IPS-18a (cell line): Measurements from ENCODE around the gene PPP1R16B.
"Not testable (repeated sequence)": the region's sequence is repeated elsewhere in the genome, so short reads cannot be mapped to it uniquely, and the experiment has no call there.

Experiments used
- H3K27ac ChIP-seq: one replicate; pipeline ENCODE4 v1.5.1; 2013; ENCODE audit warnings: low read length
- H3K27me3 ChIP-seq: one replicate; pipeline ENCODE4 v1.6.1; 2013; ENCODE audit warnings: mild to moderate bottlenecking, low read length; ENCODE audit not compliant: control insufficient read depth, insufficient read depth
- H3K36me3 ChIP-seq: one replicate; pipeline ENCODE4 v1.6.1; 2013; ENCODE audit warnings: low read depth, low read length; ENCODE audit not compliant: control insufficient read depth
- H3K4me1 ChIP-seq: one replicate; pipeline ENCODE4 v1.6.1; 2013; ENCODE audit warnings: low read depth, low read length; ENCODE audit not compliant: control insufficient read depth
- H3K4me3 ChIP-seq: one replicate; pipeline ENCODE4 v1.5.1; 2013; ENCODE audit warnings: low read length
- H3K9ac ChIP-seq: one replicate; pipeline ENCODE4 v1.6.1; 2013; ENCODE audit warnings: mild to moderate bottlenecking, low read length, moderate library complexity
- H3K9me3 ChIP-seq: one replicate; pipeline ENCODE4 v1.6.1; 2013; ENCODE audit warnings: low read depth, low read length; ENCODE audit not compliant: control insufficient read depth

PPP1R16B gene

GRCh38 chr20:38771621-38772020, 33.9 kb upstream of the PPP1R16B start:
- H3K27ac ChIP-seq: no peak overlapping the region
- H3K4me1 ChIP-seq: no peaks in the 10 kb centered on the region
- H3K36me3 ChIP-seq: peaks cover 52% of the 10 kb centered on the region
- no peak overlapping the region for H3K4me3 ChIP-seq
- H3K27me3 ChIP-seq: no peaks in the 10 kb centered on the region
- H3K9ac ChIP-seq: no peak overlapping the region
- H3K9me3 ChIP-seq: no peaks in the 10 kb centered on the region

- Histone ChIP-seq H3K9ac (no peak overlapping the region), H3K9me3 (no peaks in the 10 kb centered on the region), H3K4me1 (no peaks in the 10 kb centered on the region), H3K27ac (no peak overlapping the region), H3K36me3 (peaks cover 35% of the 10 kb centered on the region), H3K27me3 (no peaks in the 10 kb centered on the region), H3K4me3 (no peak overlapping the region)
Measured at GRCh38 chr20:38774167-38774566, 31.3 kb upstream of the PPP1R16B start.

GRCh38 chr20:38776363-38776762, 29.1 kb upstream of the PPP1R16B start:
- H3K9me3 ChIP-seq: no peaks in the 10 kb centered on the region
- H3K4me1 ChIP-seq: peaks cover 13% of the 10 kb centered on the region
- no peak overlapping the region for H3K4me3 ChIP-seq
- no peak overlapping the region for H3K27ac ChIP-seq
- no peaks in the 10 kb centered on the region for H3K27me3 ChIP-seq
- H3K36me3 ChIP-seq: peaks cover 25% of the 10 kb centered on the region
- H3K9ac ChIP-seq: no peak overlapping the region

DNA sequence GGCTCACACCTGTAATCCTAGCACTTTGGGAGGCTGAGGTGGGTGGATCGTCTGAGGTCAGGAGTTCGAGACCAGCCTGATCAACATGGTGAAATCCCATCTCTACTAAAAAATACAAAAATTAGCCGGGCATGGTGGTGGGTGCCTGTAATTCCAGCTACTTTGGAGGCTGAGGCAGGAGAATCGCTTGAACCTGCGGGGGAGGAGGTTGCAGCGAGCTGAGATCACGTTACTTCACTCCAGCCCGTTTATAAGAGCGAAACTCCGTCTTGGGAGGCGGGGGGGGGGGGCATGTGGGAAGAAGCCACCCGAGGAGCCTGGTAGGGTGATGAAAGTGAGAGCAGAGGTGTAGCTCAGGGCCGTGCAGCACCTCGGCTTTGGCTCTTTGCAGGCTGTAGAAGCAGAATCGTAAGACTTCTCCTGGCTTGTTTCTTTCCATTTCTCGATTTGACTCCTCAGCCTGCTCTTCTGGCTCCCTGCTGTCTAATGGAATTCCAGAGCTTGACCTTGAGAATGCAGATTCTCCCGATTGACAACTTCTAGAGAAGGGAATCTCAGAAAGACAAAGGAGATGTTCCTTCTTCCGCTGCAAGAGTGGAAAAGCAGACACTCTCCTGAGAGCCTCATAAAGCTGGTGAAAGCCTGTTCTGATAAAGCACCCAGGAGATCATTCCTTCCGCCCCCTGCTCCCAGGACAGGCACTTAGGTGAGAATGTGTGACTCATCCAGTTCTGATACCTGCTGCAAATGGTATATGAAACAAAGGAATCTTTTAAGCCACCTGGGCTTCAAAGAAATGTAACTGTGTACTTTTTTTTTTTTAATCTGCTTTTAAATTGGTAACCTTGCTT, 26.0 kb upstream of the PPP1R16B start:
- Histone ChIP-seq H3K4me1 (peaks cover 13% of the 10 kb centered on the region), H3K27ac (peak overlapping the region; percentile 16), H3K9ac (peak overlapping the region; percentile 56), H3K36me3 (peaks cover 2% of the 10 kb centered on the region), H3K4me3 (peak overlapping the region; percentile 24), H3K9me3 (no peaks in the 10 kb centered on the region), H3K27me3 (no peaks in the 10 kb centered on the region)

DNA sequence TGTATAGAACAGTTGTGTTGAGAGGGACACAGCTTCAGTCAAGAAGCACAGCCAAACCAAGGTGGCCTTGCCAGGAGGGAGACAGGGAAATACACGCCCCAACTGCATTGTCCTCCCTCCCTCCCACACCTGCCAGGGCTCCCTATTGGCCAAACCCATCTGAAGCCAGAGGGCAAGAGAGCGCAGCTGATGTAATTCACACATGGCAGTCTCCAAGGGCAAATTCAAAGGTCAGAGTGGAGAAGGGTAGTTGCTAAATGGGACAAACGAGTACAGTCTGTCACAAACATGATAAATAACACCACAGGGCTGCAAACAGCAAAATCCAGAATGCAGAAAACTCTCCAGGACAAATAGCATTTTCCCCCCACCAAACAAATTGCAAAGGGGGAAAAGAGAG, 23.2 kb upstream of the PPP1R16B start:
- H3K4me3 ChIP-seq: no peak overlapping the region
- H3K27me3 ChIP-seq: no peaks in the 10 kb centered on the region
- H3K27ac ChIP-seq: no peak overlapping the region
- H3K4me1 ChIP-seq: peaks cover 13% of the 10 kb centered on the region
- H3K36me3 ChIP-seq: no peaks in the 10 kb centered on the region
- no peaks in the 10 kb centered on the region for H3K9me3 ChIP-seq
- no peak overlapping the region for H3K9ac ChIP-seq

GRCh38 chr20:38787870-38788269, 17.6 kb upstream of the PPP1R16B start:
- no peak overlapping the region for H3K9ac ChIP-seq

GRCh38 chr20:38789503-38790199, 15.8 kb upstream of the PPP1R16B start:
- H3K27ac ChIP-seq: no peak overlapping the region
- H3K9me3 ChIP-seq: no peaks in the 10 kb centered on the region
- no peaks in the 10 kb centered on the region for H3K36me3 ChIP-seq
- H3K4me3 ChIP-seq: no peak overlapping the region
- no peak overlapping the region for H3K9ac ChIP-seq
- H3K27me3 ChIP-seq: no peaks in the 10 kb centered on the region
- no peaks in the 10 kb centered on the region for H3K4me1 ChIP-seq

More at GRCh38 chr20:38787870-38788269, 17.6 kb upstream of the PPP1R16B start:
- no peaks in the 10 kb centered on the region for H3K27me3 ChIP-seq
- H3K4me3 ChIP-seq: no peak overlapping the region
- no peak overlapping the region for H3K27ac ChIP-seq
- no peaks in the 10 kb centered on the region for H3K36me3 ChIP-seq
- no peaks in the 10 kb centered on the region for H3K4me1 ChIP-seq
- no peaks in the 10 kb centered on the region for H3K9me3 ChIP-seq

GRCh38 chr20:38790200-38791053, 15.1 kb upstream of the PPP1R16B start:
- Histone ChIP-seq H3K9ac (no peak overlapping the region), H3K27me3 (no peaks in the 10 kb centered on the region), H3K4me1 (no peaks in the 10 kb centered on the region), H3K36me3 (no peaks in the 10 kb centered on the region), H3K9me3 (no peaks in the 10 kb centered on the region), H3K27ac (no peak overlapping the region), H3K4me3 (no peak overlapping the region)

DNA sequence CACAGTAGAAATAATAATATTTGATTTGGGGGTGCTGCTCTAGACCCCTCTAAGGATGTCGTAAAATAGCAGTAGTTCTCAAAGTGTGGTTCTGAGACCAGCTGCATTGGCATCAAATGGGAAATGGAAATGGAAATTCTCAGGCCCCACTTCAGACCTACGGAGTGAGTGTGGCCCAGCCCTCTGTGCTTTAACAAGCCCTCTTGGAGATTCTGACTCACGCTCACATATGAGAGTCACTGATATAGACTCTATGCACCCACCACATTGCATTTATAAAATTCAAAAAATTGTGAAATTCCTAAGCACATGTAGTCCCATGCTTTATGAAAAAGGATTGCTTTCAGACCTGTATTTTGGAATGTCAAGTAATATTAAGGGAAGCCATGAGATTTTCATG, 14.2 kb upstream of the PPP1R16B start:
- Histone ChIP-seq H3K4me1 (no peaks in the 10 kb centered on the region), H3K27me3 (no peaks in the 10 kb centered on the region), H3K27ac (no peak overlapping the region), H3K4me3 (no peak overlapping the region), H3K9ac (no peak overlapping the region), H3K9me3 (no peaks in the 10 kb centered on the region), H3K36me3 (no peaks in the 10 kb centered on the region)

- Histone ChIP-seq H3K9ac (no peak overlapping the region), H3K4me1 (no peaks in the 10 kb centered on the region), H3K36me3 (no peaks in the 10 kb centered on the region), H3K9me3 (no peaks in the 10 kb centered on the region), H3K27ac (no peak overlapping the region), H3K27me3 (no peaks in the 10 kb centered on the region), H3K4me3 (no peak overlapping the region)
Measured at GRCh38 chr20:38791940-38792339, 13.6 kb upstream of the PPP1R16B start.

DNA sequence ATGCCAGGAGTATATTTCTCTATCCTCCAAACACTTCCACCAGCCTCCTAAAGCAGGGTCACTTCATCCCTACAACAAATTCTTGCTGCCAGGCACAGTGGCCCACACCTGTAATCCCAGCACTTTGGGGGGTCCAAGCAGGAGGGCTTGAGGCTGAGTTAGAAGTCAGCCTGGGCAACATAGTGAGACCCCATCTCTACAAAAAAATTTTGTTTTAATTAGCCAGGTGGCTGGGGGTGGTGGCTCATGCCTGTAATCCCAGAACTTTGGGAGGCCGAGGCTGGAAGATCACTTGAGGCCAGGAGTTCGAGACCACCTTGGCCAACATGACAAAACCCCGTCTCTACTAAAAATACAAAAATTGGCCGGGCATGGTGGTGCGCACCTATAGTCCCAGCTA, 11.4 kb upstream of the PPP1R16B start:
- H3K4me3 ChIP-seq, H3K9ac ChIP-seq, H3K9me3 ChIP-seq, H3K36me3 ChIP-seq, H3K27ac ChIP-seq, H3K27me3 ChIP-seq, H3K4me1 ChIP-seq: not testable (repeated sequence)
